ENCODE results near the gene CTDSPL. TPM values are rescaled to one million over a fixed set of nuclear protein-coding genes. Genes with fewer than 3 reads are reported as not detected.

The CTDSPL gene
- total and polyA plus RNA-seq, 2 of the 8 experiments (the other 6 are each of a cell fraction or from before 2014, with no cell fraction given), result 20.3 to 42.2 TPM

- TF ChIP-seq BACH1 (IDR thresholded peaks at IDR 0.05; ENCODE audit: low read length) (no peak), HDAC2 (IDR thresholded peaks at IDR 0.05; ENCODE audit: borderline replicate concordance in 1 of 2, low read depth in 2 of 2, low read length in 2 of 2) (no peak), EP300 (IDR thresholded peaks at IDR 0.05; ENCODE audit: borderline replicate concordance in 1 of 2, low read depth in 2 of 2, low read length in 2 of 2) (no peak), CBX5 (IDR thresholded peaks at IDR 0.05; ENCODE audit: low read depth, low read length) (no peak), SIRT6 (IDR thresholded peaks at IDR 0.05; ENCODE audit: low read length) (no peak)
These were observed 84.8 kb downstream of the CTDSPL start (continued) for GRCh38 chr3:37946531-37946889.
